ENCODE measurements around the gene MEF2A.
"Not testable (repeated sequence)": the region's sequence is repeated elsewhere in the genome, so short reads cannot be mapped to it uniquely, and the experiment has no call there.

Gene MEF2A

DNA sequence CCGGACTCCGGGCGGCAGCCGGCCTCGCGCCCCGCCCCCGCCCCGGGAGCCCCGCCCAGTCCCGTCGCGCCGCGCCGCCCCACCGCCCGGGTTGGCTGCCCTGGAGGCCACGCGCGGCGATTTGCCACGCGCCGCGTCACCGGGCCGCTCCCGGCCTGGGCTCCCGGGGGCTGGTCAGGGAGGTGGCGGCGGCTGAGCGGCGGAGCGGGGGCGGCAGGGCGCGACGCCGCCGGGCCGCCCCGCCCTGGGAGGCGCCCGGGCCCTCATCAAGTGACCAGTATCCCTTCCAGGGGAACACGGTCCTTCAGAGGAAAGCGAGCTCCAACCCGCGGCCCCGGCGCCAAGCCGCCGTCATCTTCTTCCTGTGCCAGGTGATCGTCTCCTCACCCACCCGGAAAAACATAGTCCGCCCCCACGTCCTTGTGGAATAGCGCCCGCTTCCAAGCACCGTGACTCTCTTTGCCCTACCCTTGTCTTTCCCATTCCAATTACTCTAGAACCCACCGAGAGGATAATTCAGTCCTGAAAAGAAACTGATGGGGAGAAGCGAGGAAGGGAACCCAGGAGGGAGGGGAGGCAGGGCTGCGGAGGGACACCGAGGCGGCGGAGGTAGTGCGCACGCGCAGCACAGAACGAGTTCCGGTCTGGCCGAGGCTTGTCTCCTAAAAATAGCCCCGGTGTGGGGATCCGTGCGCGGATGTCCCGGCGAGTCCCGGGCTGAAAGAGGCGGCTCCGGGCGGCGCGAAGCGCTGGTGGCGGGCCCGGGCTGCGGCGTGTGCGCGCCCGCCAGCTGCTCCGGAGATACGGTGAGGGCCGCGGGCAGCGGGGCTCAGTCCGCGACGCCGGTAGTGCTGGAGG is at the start of gene MEF2A:
MEF2A (plus strand) TSS at position 686 of the 858 bp plus-strand sequence. CDS start 67,136 bp downstream, outside the sequence.
- DNase-seq (ENCODE audit: low read depth in 2 of 2, low spot score in 1 of 2), result peak; percentile 72 to 83

- DNase-seq (ENCODE audit: low read depth in 2 of 2, low spot score in 1 of 2), result no peak
These were observed 47.6 kb upstream of the MEF2A start for GRCh38 chr15:99518191-99518590.

- not testable (repeated sequence) for DNase-seq (ENCODE audit: low read depth in 2 of 2, low spot score in 1 of 2)
These were observed 46.4 kb upstream of the MEF2A start for GRCh38 chr15:99519366-99519765.

DNA sequence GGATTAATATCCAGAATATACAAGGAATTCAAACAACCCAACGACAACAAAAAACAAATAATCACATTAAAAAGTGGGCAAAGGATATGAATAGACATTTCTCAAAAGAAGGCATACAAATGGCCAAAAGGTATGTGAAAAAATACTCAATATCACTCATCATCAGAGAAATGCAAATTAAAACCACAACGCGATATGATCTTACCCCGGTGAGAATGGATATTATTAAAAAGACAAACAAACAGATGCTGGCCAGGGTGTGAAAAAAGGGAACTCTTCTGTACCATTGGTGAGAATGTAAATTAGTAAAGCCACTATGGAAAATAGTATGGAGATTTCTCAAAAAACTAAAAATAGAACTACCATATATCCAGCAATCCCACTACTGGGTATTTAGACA is 43.5 kb upstream of the MEF2A start:
- DNase-seq (ENCODE audit: low read depth in 2 of 2, low spot score in 1 of 2), result no peak

DNA sequence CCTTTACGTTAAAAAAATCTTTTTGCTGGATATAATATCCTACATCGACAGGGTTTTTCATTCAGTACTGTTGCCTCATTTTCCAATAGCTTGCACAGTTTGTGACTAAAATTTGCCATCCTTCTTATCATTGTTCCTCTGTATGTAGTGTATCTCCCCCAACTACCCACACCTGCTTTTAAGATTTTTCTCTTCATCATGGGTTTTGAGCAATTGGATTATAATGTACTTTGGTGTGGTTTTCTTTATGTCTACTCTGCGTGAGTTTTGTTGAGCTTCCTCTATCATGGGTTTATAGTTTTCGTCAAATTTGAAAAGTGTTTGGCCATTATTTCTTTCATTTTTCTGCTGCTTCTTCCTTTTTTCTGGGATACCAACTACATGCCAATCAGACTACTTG is 39.6 kb upstream of the MEF2A start:
- no peak for DNase-seq (ENCODE audit: low read depth in 2 of 2, low spot score in 1 of 2)

GRCh38 chr15:99526671-99527070 is 39.1 kb upstream of the MEF2A start:
- no peak for DNase-seq (ENCODE audit: low read depth in 2 of 2, low spot score in 1 of 2)

DNA sequence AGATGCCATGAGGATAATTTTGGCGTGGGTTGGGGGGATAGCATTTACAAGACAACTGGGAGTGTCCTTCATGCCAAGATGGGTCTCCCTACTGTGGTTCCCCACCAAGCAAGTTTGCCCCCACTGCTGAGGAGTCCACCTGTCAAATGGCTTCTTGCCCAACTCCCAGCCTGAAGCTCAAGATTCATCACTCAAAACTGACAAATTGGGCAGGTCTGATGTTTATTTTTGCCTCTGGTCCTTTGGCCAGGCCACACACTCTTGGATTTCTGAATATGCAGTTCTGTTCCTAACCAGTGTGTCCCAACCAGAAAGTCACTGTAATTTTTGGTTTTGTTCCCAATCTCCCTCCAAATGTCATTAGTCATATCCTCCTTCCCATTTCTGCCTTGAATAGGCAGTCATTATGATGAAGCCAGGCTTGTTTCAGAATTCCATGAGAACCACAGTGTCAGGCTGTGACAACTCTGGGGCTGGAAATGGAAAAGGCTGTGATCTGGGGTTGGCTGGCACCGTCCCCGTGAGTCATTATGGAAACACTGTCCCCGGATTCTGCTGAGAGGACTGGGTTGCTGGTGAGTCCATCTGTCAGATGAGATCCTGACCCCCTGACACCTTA is 29.3 kb upstream of the MEF2A start:
- no peak for DNase-seq (ENCODE audit: low read depth in 2 of 2, low spot score in 1 of 2)

DNA sequence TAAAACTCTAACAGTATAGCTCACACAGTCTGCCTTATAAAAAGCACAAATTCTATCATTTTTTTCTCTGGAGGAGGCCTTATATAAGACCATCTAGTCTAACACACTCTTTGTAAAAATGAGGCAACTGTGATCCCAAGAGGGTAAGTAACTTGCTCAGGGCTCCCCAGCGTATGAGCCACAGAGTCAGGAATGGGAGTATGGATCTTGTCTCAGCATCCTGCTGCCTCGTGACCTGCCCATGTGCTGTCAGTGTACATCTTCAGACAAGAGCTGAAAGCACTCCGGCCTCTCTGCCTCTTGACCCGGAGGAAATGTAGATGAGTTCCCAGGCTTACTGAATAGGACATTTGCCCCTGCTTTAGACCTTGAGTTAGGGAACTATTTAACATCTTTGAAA is 28.4 kb upstream of the MEF2A start:
- no peak for DNase-seq (ENCODE audit: low read depth in 2 of 2, low spot score in 1 of 2)

DNA sequence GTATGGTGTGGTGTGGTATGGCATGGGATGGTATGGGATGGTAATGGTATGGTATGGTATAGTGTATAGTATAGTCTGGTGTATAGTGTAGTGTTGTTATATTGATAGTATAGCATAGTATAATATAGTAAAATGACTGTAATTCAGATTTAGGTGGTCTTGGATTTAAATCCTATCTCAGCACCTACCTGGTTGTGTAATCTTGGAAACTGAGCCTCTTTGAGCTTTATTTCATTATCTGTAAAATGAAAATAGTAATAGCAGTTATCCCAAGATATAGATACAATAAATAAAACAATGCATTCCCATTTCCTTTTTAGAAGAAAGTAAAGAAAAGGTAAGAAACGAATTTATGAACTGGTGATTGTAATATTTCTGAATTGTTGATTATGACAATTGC is 27.5 kb upstream of the MEF2A start:
- DNase-seq (ENCODE audit: low read depth in 2 of 2, low spot score in 1 of 2), result no peak

DNA sequence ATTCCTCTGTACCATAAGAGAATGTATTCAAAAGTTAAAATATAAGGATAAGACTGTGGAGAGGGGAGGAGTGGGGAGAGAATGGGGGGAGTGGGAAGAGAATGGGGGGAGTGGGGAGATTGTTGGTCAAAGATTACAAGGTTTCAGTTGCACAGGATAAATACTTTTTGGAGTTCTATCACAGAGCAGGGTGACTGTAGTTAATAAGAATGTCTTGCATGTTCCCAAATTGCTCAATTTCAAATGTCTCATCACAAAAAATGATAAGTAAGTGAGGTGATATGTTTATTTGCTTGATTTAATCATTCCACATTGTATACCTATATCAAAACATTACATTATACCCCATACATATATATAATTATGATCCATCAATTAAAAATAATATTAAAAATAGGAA is 23.0 kb upstream of the MEF2A start:
- DNase-seq (ENCODE audit: low read depth in 2 of 2, low spot score in 1 of 2), result no peak

DNA sequence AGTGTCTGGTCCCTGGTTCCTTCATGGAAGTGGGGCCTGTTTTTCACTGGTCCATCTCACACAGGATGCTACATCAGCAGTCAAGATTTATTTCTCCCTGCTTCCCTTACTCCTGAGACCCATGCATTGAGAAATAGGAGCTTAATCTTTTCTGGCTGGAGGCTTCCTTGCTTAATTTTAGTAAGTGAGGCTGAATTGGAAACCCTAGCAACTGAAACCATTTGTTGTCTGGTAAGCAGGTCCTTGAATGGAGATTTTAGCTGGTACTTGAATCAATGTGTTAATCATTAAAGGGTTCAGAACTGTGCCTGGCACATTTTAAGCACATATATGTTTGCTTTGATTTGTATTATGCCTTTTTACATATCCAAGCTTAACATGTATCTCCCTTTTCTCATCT is 20.2 kb upstream of the MEF2A start:
- DNase-seq (ENCODE audit: low read depth in 2 of 2, low spot score in 1 of 2), result no peak

- DNase-seq (ENCODE audit: low read depth in 2 of 2, low spot score in 1 of 2), result no peak
These were observed 19.2 kb upstream of the MEF2A start for GRCh38 chr15:99546441-99547100.

- no peak for DNase-seq (ENCODE audit: low read depth in 2 of 2, low spot score in 1 of 2)
These were observed 18.3 kb upstream of the MEF2A start for GRCh38 chr15:99547517-99547916.

DNA sequence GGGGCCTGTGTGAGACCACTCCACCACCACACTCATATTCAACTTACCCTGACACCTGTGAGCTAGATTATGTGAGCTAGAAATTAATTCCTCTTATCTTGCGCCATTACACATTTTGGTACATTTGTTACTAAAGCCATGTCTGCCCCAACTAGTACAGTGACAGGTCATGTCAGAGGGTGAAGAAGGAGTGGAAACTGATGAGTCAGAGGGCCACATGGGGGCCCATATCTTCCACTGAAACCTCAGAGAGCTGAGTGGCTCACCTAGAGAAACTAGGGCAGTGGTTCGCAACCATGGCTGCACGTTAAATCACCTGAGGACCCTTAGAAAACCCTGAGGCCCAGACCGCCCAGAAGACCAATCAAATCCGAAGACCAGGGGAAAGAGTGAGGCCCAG is 15.7 kb upstream of the MEF2A start:
- no peak for DNase-seq (ENCODE audit: low read depth in 2 of 2, low spot score in 1 of 2)

GRCh38 chr15:99552111-99552510 is 13.7 kb upstream of the MEF2A start:
- no peak for DNase-seq (ENCODE audit: low read depth in 2 of 2, low spot score in 1 of 2)

DNA sequence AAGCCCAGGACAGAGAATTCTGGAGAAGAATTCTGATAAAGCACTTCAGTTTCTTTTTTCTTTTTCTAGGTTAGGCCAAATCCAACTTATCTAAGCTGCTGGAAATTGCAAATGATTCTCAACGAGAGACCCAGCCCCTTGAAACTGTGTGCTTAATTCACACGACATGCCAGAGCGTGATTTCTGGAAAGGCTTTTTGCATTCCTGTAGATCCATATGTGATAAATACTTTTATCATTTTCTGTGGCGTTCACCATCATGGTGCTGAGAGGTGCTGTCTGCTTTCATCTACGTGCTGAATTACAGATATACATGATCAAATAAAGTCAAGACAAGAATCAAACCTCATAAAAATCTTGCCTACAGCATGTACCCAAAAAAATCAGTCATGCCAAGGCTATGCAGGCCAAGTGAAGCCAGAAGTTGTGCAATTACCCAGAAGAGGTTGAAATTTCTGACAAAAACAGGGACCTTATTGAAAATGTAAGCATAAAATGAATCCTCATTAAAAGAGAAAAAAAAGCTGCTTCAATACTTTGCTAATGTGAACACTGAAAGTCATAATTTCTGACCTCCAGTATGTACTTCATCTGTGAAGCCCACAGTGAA is 10.8 kb upstream of the MEF2A start:
- DNase-seq (ENCODE audit: low read depth in 2 of 2, low spot score in 1 of 2), result no peak

DNA sequence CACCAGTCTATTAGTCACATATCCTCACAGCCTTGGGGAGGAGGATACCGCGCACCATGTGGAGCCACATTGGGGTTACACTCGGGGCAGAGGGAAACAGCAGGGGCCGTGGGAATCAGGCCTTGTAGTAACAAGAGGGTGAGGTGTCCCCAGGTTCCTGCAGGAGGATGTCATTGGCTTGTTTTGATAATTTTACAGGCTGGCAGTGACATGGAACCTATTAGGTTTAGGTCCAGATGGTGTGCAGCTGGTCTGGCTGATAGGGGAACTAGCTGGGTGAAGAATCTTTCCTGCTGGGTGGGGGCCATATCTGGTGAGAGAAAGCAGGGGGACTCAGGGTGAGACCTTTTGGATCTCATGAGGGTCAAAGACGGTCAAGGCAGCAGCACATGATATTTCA is 9.8 kb upstream of the MEF2A start:
- no peak for DNase-seq (ENCODE audit: low read depth in 2 of 2, low spot score in 1 of 2)

- DNase-seq (ENCODE audit: low read depth in 2 of 2, low spot score in 1 of 2), result no peak
These were observed 9.2 kb upstream of the MEF2A start for GRCh38 chr15:99556578-99556977.

DNA sequence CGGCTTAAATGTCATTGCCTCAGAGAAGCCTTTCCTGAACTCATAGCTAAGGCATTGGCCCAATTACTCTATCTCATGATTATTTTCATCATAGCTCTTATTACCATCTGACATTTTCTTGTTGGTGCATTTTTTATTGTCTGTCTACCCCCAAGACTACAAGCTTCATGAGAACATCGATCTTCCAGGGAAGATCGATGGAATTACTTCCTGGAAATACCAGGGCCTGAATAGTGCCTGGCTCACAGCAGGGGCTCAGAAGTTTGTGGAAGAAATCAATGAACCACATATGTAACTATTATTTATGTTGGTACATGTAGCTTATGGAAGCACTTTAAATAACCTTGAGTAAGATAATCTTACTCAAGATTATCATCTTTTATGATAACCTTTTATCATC is 7.7 kb upstream of the MEF2A start:
- DNase-seq (ENCODE audit: low read depth in 2 of 2, low spot score in 1 of 2), result no peak

GRCh38 chr15:99558571-99558970 is 7.2 kb upstream of the MEF2A start:
- no peak for DNase-seq (ENCODE audit: low read depth in 2 of 2, low spot score in 1 of 2)

DNA sequence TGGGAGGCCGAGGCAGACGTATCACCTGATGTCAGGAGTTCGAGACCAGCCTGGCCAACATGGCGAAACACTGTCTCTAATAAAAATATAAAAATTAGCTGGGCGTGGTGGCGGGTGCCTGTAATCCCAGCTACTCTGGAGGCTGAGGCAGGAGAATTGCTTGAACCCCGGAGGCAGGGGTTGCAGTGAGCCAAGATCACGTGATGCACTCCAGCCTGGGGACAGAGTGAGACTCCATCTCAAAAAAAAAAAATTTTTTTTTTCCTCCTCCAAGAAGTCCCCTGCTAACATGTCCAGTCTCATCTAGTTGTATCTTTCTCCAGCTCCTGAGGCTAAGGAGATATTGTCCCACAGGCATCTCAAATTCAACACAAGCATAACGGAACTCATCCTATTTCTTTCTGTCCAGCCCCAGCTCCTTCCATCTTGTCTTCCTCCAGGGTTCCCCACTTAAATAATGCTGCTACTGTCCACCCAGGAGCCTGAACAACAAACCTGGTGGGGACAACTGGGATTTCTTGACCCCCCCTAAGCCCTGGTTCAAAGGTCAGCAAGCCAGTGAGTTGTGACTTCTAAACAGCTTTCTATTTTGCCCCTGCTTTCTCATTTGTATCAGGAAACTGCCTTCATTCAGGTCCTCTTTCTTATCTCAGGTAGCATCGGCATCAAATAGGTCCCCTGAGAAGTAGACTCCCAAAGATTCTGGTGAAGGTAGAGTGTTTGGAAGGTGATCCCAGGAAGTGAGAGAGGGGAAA is 4.1 kb upstream of the MEF2A start:
- no peak for DNase-seq (ENCODE audit: low read depth in 2 of 2, low spot score in 1 of 2)
